IMR-90 (cell line): Measurements from ENCODE around the gene CMTM7. TPM values are rescaled to one million over a fixed set of nuclear protein-coding genes. Genes with fewer than 3 reads are reported as not detected.

Experiments
- ATAC-seq: fragments of 200-7000 bp; cut with Tn5 transposase; 2 replicates; pipeline ENCODE4 v1.9.1; 2020; ENCODE audit warnings: low read depth, mild to moderate bottlenecking, moderate library complexity
- BruUV-seq: library from RNA; stranded (reverse); fragments of 400-500 nt; replicated peaks from 2 replicates; lab custom pipeline; 2021; lab: Mats Ljungman, UMichigan
- CTCF ChIA-PET: fragments of 300-600 bp; formaldehyde crosslinking; extraction: SDS; loops from one replicate; lab custom pipeline; 2021; ENCODE audit warnings: antibody characterized with exemption; lab: Yijun Ruan, JAX
- POLR2A ChIA-PET: fragments of 300-600 bp; sonication (Branson Sonifier 250); formaldehyde crosslinking; loops from one replicate; lab custom pipeline; 2022; ENCODE audit warnings: antibody characterized with exemption; ENCODE audit not compliant: unreplicated experiment; lab: Charles Lee
- DNase-seq: peaks from one replicate; pipeline ENCODE4 v3.0.0; 2013
- H2AFZ ChIP-seq: replicated peaks from 2 replicates; pipeline ENCODE3; 2013; ENCODE audit warnings: low read length, mild to moderate bottlenecking; ENCODE audit not compliant: poor library complexity
- H2AK5ac ChIP-seq: 2 replicates; pipeline ENCODE4 v1.6.1; 2013; ENCODE audit warnings: low read depth, low read length, inconsistent platforms
- H2AK9ac ChIP-seq: replicated peaks from 2 replicates; pipeline ENCODE3; 2013; ENCODE audit warnings: mild to moderate bottlenecking, low read depth, low read length, moderate library complexity; ENCODE audit not compliant: poor library complexity
- H2BK120ac ChIP-seq: 2 replicates; pipeline ENCODE4 v1.6.1; 2013; ENCODE audit warnings: low read depth, low read length, inconsistent platforms
- H2BK15ac ChIP-seq: 3 replicates; pipeline ENCODE4 v1.6.1; 2013; ENCODE audit warnings: low read depth, low read length, inconsistent platforms
- H2BK20ac ChIP-seq: 2 replicates; pipeline ENCODE4 v1.6.1; 2013; ENCODE audit warnings: low read depth, mild to moderate bottlenecking, inconsistent platforms, low read length, moderate library complexity
- H2BK5ac ChIP-seq: 2 replicates; pipeline ENCODE4 v1.6.1; 2013; ENCODE audit warnings: mild to moderate bottlenecking, low read depth, low read length, inconsistent platforms; ENCODE audit not compliant: poor library complexity, severe bottlenecking
- H3K14ac ChIP-seq: replicated peaks from 2 replicates; pipeline ENCODE4 v1.6.1; 2013; ENCODE audit warnings: low read depth, low read length, inconsistent platforms
- H3K18ac ChIP-seq: 2 replicates; pipeline ENCODE4 v1.6.1; 2013; ENCODE audit warnings: low read depth, low read length, control low read depth
- H3K23ac ChIP-seq: 2 replicates; pipeline ENCODE4 v1.6.1; 2013; ENCODE audit warnings: low read depth, low read length, inconsistent platforms
- H3K27ac ChIP-seq: 2 replicates; pipeline ENCODE4 v1.5.1; 2013; ENCODE audit warnings: mild to moderate bottlenecking, control low read depth, low read length; ENCODE audit not compliant: insufficient read depth
- H3K27me3 ChIP-seq: 2 replicates; pipeline ENCODE4 v1.6.1; 2013; ENCODE audit warnings: low read length; ENCODE audit not compliant: control insufficient read depth, insufficient read depth
- H3K36me3 ChIP-seq: 2 replicates; pipeline ENCODE4 v1.6.1; 2013; ENCODE audit warnings: low read length, mixed read lengths; ENCODE audit not compliant: control insufficient read depth, insufficient read depth
- H3K4ac ChIP-seq: 2 replicates; pipeline ENCODE4 v1.6.1; 2013; ENCODE audit warnings: low read depth, low read length, inconsistent platforms
- H3K4me1 ChIP-seq: 2 replicates; pipeline ENCODE4 v1.6.1; 2013; ENCODE audit warnings: low read length, mixed read lengths; ENCODE audit not compliant: control insufficient read depth, insufficient read depth
- H3K4me2 ChIP-seq: 2 replicates; pipeline ENCODE4 v1.6.1; 2013; ENCODE audit warnings: low read depth, mild to moderate bottlenecking, control low read depth, low read length, moderate library complexity
- H3K4me3 ChIP-seq: 2 replicates; pipeline ENCODE4 v1.5.1; 2013; ENCODE audit warnings: low read depth, mild to moderate bottlenecking, control low read depth, low read length, moderate library complexity; ENCODE audit not compliant: insufficient read depth
- H3K56ac ChIP-seq: 2 replicates; pipeline ENCODE4 v1.6.1; 2013; ENCODE audit warnings: low read length, inconsistent platforms; ENCODE audit not compliant: insufficient read depth; ENCODE audit errors: extremely low read depth
- H3K79me1 ChIP-seq, 2 experiments: 2 replicates each; pipeline ENCODE4 v1.6.1; 2013; ENCODE audit warnings: low read length in 2 of 2, inconsistent platforms in 1 of 2, low read depth in 1 of 2
- H3K9ac ChIP-seq: 2 replicates; pipeline ENCODE4 v1.6.1; 2013; ENCODE audit warnings: low read depth, low read length, control low read depth
- H3K9me1 ChIP-seq: 2 replicates; pipeline ENCODE4 v1.6.1; 2013; ENCODE audit warnings: low read length, inconsistent platforms; ENCODE audit not compliant: insufficient read depth
- H3K9me3 ChIP-seq: 2 replicates; pipeline ENCODE4 v1.6.1; 2013; ENCODE audit warnings: low read length; ENCODE audit not compliant: control insufficient read depth, insufficient read depth
- H4K20me1 ChIP-seq: 2 replicates; pipeline ENCODE4 v1.6.1; 2013; ENCODE audit warnings: low read length, inconsistent platforms; ENCODE audit not compliant: insufficient read depth
- H4K5ac ChIP-seq: 2 replicates; pipeline ENCODE4 v1.6.1; 2013; ENCODE audit warnings: mild to moderate bottlenecking, low read depth, low read length, control low read depth
- H4K8ac ChIP-seq, 2 experiments: 2 replicates each; pipeline ENCODE4 v1.6.1; 2013; ENCODE audit warnings: low read depth in 2 of 2, low read length in 2 of 2, control low read depth in 1 of 2, inconsistent platforms in 1 of 2
- H4K91ac ChIP-seq: 2 replicates; pipeline ENCODE4 v1.6.1; 2013; ENCODE audit warnings: low read depth, low read length, inconsistent platforms; ENCODE audit not compliant: insufficient read depth
- BHLHE40 ChIP-seq: fragments of 150-350 bp; IDR thresholded peaks from 2 replicates; pipeline ENCODE4 v1.6.1; 2016; ENCODE audit warnings: mild to moderate bottlenecking, low read depth, low read length
- CEBPB ChIP-seq: IDR thresholded peaks from 2 replicates; pipeline ENCODE4 v1.6.1; 2012; ENCODE audit warnings: low read depth, low read length, improper control_type of control experiment
- CHD1 ChIP-seq: IDR thresholded peaks from 2 replicates; pipeline ENCODE4 v1.6.1; 2012; ENCODE audit warnings: low read depth, low read length, improper control_type of control experiment
- CTCF ChIP-seq: conservative IDR thresholded peaks from 2 replicates; pipeline ENCODE4 v1.5.1; 2012; ENCODE audit warnings: mild to moderate bottlenecking, low read depth, low read length, improper control_type of control experiment
- ELK1 ChIP-seq: fragments of 150-350 bp; IDR thresholded peaks from 2 replicates; pipeline ENCODE4 v1.6.1; 2016; ENCODE audit warnings: low read depth, mild to moderate bottlenecking, low read length, moderate library complexity, borderline replicate concordance
- MAZ ChIP-seq: IDR thresholded peaks from 2 replicates; pipeline ENCODE4 v1.6.1; 2012; ENCODE audit warnings: low read depth, mild to moderate bottlenecking, low read length, improper control_type of control experiment, moderate library complexity, borderline replicate concordance
- NFE2L2 ChIP-seq: fragments of 150-350 bp; IDR thresholded peaks from 2 replicates; pipeline ENCODE4 v1.6.1; 2016; ENCODE audit warnings: low read depth, mild to moderate bottlenecking, low read length
- POLR2A ChIP-seq: IDR thresholded peaks from 2 replicates; pipeline ENCODE4 v1.6.1; 2012; ENCODE audit warnings: mild to moderate bottlenecking, low read depth, low read length
- RFX5 ChIP-seq: IDR thresholded peaks from 2 replicates; pipeline ENCODE4 v1.8.0; 2012; ENCODE audit warnings: low read depth, mild to moderate bottlenecking, low read length, moderate library complexity
- SMC3 ChIP-seq: fragments of 150-350 bp; IDR thresholded peaks from 2 replicates; pipeline ENCODE4 v1.6.1; 2016; ENCODE audit warnings: low read depth, mild to moderate bottlenecking, antibody characterized with exemption, low read length, moderate library complexity
- WGBS, 2 experiments: methylation state at CpG; one replicate each; pipeline versions ENCODE4 v1.1.5 to v1.1.7; 2013; ENCODE audit warnings: missing lambda C conversion rate in 2 of 2; ENCODE audit not compliant: insufficient read length in 1 of 2; ENCODE audit errors: extremely low coverage in 2 of 2; 5-methylcytosine and 5-hydroxymethylcytosine counted together
- dilution Hi-C: fragments of 300-500 bp; cut with HindIII; formaldehyde crosslinking; loops from one replicate; pipeline ENCODE4 v1.14.3; 2018; ENCODE audit warnings: low sequenced_read_pairs; ENCODE audit not compliant: unreplicated experiment
- in situ Hi-C: fragments of 300-500 bp; cut with MboI; formaldehyde crosslinking; loops from 3 replicates; pipeline ENCODE4 v1.14.3; 2019; ENCODE audit warnings: low sequenced_read_pairs, inconsistent platforms, mixed read lengths
- intact Hi-C: fragments of 100-400 bp; cut with micrococcal nuclease; formaldehyde crosslinking; loops from 2 replicates; pipeline ENCODE4 v1.10.0; 2022
- polyA plus RNA-seq, 3 experiments: library from polyadenylated mRNA; depleted of rRNA; stranded (reverse); fragments of >200 nt; gene quantifications; 2 replicates each; pipeline ENCODE4 v1.2.3, GENCODE V29; 2012; ENCODE audit warnings: low replicate concordance in 1 of 3
- total RNA-seq: library from RNA; depleted of rRNA; stranded (reverse); fragments of >200 nt; gene quantifications from 2 replicates; pipeline ENCODE4 v1.2.3, GENCODE V29; 2012

Gene CMTM7
- total and polyA plus RNA-seq, 2 of the 4 experiments (the other 2 are of a cell fraction) = 3.4 to 31.4 TPM

GRCh38 chr3:32381922-32382321, 9.7 kb upstream of the CMTM7 start:
- Histone ChIP-seq H2BK20ac (no peak overlapping the region), H2AK9ac (no peak overlapping the region), H3K4me3 (no peak overlapping the region), H3K14ac (no peak overlapping the region), H2BK120ac (no peak overlapping the region), H2BK15ac (no peak overlapping the region), H3K4me2 (no peak overlapping the region), H3K27ac (no peak overlapping the region), H4K91ac (no peak overlapping the region), H3K4me1 (no peaks in the 10 kb centered on the region), H4K5ac (no peak overlapping the region), H2BK5ac (no peak overlapping the region), H3K79me1 (no peaks in the 10 kb centered on the region), H2AK5ac (no peak overlapping the region), H3K9me3 (peaks cover 4% of the 10 kb centered on the region), H3K27me3 (peaks cover 36% of the 10 kb centered on the region), H3K9me1 (no peaks in the 10 kb centered on the region), H3K56ac (no peak overlapping the region), H2AFZ (no peak overlapping the region), H4K8ac (no peak overlapping the region), H3K9ac (no peak overlapping the region), H4K20me1 (no peaks in the 10 kb centered on the region), H3K36me3 (no peaks in the 10 kb centered on the region), H3K4ac (no peak overlapping the region), H3K18ac (no peak overlapping the region), H3K23ac (no peak overlapping the region)
- in situ Hi-C loops = loop anchor here (25.0 kb wide), 1 partner anchor 280 kb away; no protein-coding TSS in a partner anchor
- no peak for ATAC-seq
- BruUV-seq = no TSS peak
- intact Hi-C loops = no loop called here
- CTCF ChIA-PET = no interaction called here
- TF ChIP-seq MAZ = no peak
- no peak for TF ChIP-seq BHLHE40
- TF ChIP-seq CHD1 = no peak
- no peak for TF ChIP-seq CTCF
- TF ChIP-seq CEBPB = no peak
- TF ChIP-seq NFE2L2 = no peak
- TF ChIP-seq POLR2A = no peak
- no peak for TF ChIP-seq SMC3
- TF ChIP-seq ELK1 = no peak
- TF ChIP-seq RFX5 = no peak
- dilution Hi-C loops = no loop called here
- DNase-seq = no peak
- POLR2A ChIA-PET = no interaction called here
- WGBS, 2 experiments = no CpG with 5 or more reads among the region's 7 CpGs
